ENCODE measurements around the gene AVEN. TPM values are rescaled to one million over a fixed set of nuclear protein-coding genes. Genes with fewer than 3 reads are reported as not detected.

Gene AVEN
- total and polyA plus RNA-seq, 2 of the 4 experiments (the other 2 are of a cell fraction) = 9.1 to 17.6 TPM

- H2AFZ ChIP-seq (replicated peaks; ENCODE audit: low read length, poor library complexity) = peak overlapping the region; percentile 97
- H2BK120ac ChIP-seq (ENCODE audit: low read depth, low read length) = peak overlapping the region; percentile 92
- peak overlapping the region; percentile 90 for H3K9ac ChIP-seq (ENCODE audit: low read depth, low read length)
- H3K36me3 ChIP-seq (ENCODE audit: control insufficient read depth, insufficient read depth, low read length) = no peaks in the 10 kb centered on the region
- peak overlapping the region; percentile 82 for H3K18ac ChIP-seq (ENCODE audit: low read depth, low read length)
- intact Hi-C loops (cut with micrococcal nuclease) = loop anchor here (5.0 kb wide), 1 partner anchor 51 kb away; no protein-coding TSS in a partner anchor
- H4K5ac ChIP-seq (ENCODE audit: low read depth, low read length) = peak overlapping the region; percentile 66
- DNase-seq (peak; percentile 70), ATAC-seq (ENCODE audit: low read depth) (peak; percentile 84)
- peak overlapping the region; percentile 91 for H2AK9ac ChIP-seq (replicated peaks; ENCODE audit: low read depth, low read length, poor library complexity)
- no peaks in the 10 kb centered on the region for H4K20me1 ChIP-seq (ENCODE audit: insufficient read depth, low read length)
- BruUV-seq (replicated peaks) = no TSS peak
- peak overlapping the region; percentile 90 for H3K14ac ChIP-seq (replicated peaks; ENCODE audit: low read depth, low read length)
- peak overlapping the region; percentile 88 for H3K23ac ChIP-seq (ENCODE audit: low read depth, low read length)
- H3K9me3 ChIP-seq (ENCODE audit: control insufficient read depth, insufficient read depth, low read length) = no peaks in the 10 kb centered on the region
- H3K27ac ChIP-seq (ENCODE audit: insufficient read depth, low read length) = peak overlapping the region; percentile 92
- H3K4me3 ChIP-seq (ENCODE audit: insufficient read depth, low read depth, low read length) = peak overlapping the region; percentile 76
- ChIA-PET CTCF (interaction anchor here (0.6 to 0.7 kb wide), 3 partner anchors 15 to 37 kb away, joined by 3 read pairs; no protein-coding TSS in a partner anchor), POLR2A (ENCODE audit: unreplicated experiment) (no interaction called here)
- H3K79me1 ChIP-seq (ENCODE audit: low read depth in 1 of 2, low read length in 2 of 2) = peaks cover 2 to 18% of the 10 kb centered on the region in 2 experiments; a peak in 3 of 4 replicates
- peak overlapping the region; percentile 90 for H3K56ac ChIP-seq (ENCODE audit: extremely low read depth, insufficient read depth, low read length)
- H4K8ac ChIP-seq (ENCODE audit: low read depth in 2 of 2, low read length in 2 of 2) = peak overlapping the region; percentile 39 to 95
- H3K4ac ChIP-seq (ENCODE audit: low read depth, low read length) = peak overlapping the region; percentile 90
- WGBS, 2 experiments (ENCODE audit: extremely low coverage in 2 of 2, insufficient read length in 1 of 2) = 1% methylated on average over 27 of the region's 70 CpGs; no CpG with 5 or more reads in 1 of the 2 experiments
- H3K4me1 ChIP-seq (ENCODE audit: control insufficient read depth, insufficient read depth, low read length) = peaks cover 2% of the 10 kb centered on the region
- peak overlapping the region; percentile 97 for H2BK5ac ChIP-seq (ENCODE audit: low read depth, low read length, poor library complexity, severe bottlenecking)
- in situ Hi-C loops (cut with MboI; ENCODE audit: low sequenced_read_pairs) = no loop called here
- peak overlapping the region; percentile 90 for H4K91ac ChIP-seq (ENCODE audit: insufficient read depth, low read depth, low read length)
- peak overlapping the region; percentile 22; the same call in 1 of the 2 replicates for H2AK5ac ChIP-seq (ENCODE audit: low read depth, low read length)
- H3K27me3 ChIP-seq (ENCODE audit: control insufficient read depth, insufficient read depth, low read length) = no peaks in the 10 kb centered on the region
- dilution Hi-C loops (cut with HindIII; ENCODE audit: low sequenced_read_pairs, unreplicated experiment) = no loop called here
- peak overlapping the region; percentile 45; the same call in 1 of the 2 replicates for H2BK20ac ChIP-seq (ENCODE audit: low read depth, low read length)
- no peaks in the 10 kb centered on the region for H3K9me1 ChIP-seq (ENCODE audit: insufficient read depth, low read length)
- peak overlapping the region; percentile 73 for H3K4me2 ChIP-seq (ENCODE audit: low read depth, low read length)
- H2BK15ac ChIP-seq (ENCODE audit: low read depth, low read length) = peak overlapping the region; percentile 1; the same call in 1 of the 3 replicates
- TF ChIP-seq RCOR1 (IDR thresholded peaks at IDR 0.05; ENCODE audit: insufficient replicate concordance, low read length) = no peak
- no peak for TF ChIP-seq FOS (IDR thresholded peaks at IDR 0.05; ENCODE audit: low read depth, low read length)
- TF ChIP-seq MXI1 (IDR thresholded peaks at IDR 0.05; ENCODE audit: borderline replicate concordance, low read depth, low read length) = peak; percentile 72; the same call in 1 of the 2 replicates
- no peak for TF ChIP-seq MAZ (IDR thresholded peaks at IDR 0.05; ENCODE audit: borderline replicate concordance, low read depth, low read length)
- TF ChIP-seq SMC3 (IDR thresholded peaks at IDR 0.05; ENCODE audit: low read depth, low read length) = no peak
- no peak for TF ChIP-seq CEBPB (IDR thresholded peaks at IDR 0.05; ENCODE audit: low read depth, low read length)
- no peak for TF ChIP-seq MAFK (IDR thresholded peaks at IDR 0.05; ENCODE audit: low read depth, low read length)
- TF ChIP-seq NFE2L2 (IDR thresholded peaks at IDR 0.05; ENCODE audit: low read depth, low read length) = no peak
- TF ChIP-seq POLR2A (IDR thresholded peaks at IDR 0.05; ENCODE audit: low read depth, low read length) = peak; percentile 81
- TF ChIP-seq RAD21 (IDR thresholded peaks at IDR 0.05; ENCODE audit: low read length) = no peak
- TF ChIP-seq CTCF (conservative IDR thresholded peaks at IDR 0.05; ENCODE audit: low read depth, low read length) = no peak
- TF ChIP-seq CHD1 (IDR thresholded peaks at IDR 0.05; ENCODE audit: low read depth, low read length) = no peak
- peak; percentile 53 for TF ChIP-seq USF2 (IDR thresholded peaks at IDR 0.05; ENCODE audit: low read depth, low read length)
Measured at GRCh38 chr15:34038023-34038870, 757 bp downstream of the AVEN start.

All from IMR-90 (cell line).